ENCODE measurements around the gene DDR1. TPM values are rescaled to one million over a fixed set of nuclear protein-coding genes. Genes with fewer than 3 reads are reported as not detected.

Gene DDR1
- total RNA-seq, 1 donor from 2014 or later: 88.6 TPM

DNA sequence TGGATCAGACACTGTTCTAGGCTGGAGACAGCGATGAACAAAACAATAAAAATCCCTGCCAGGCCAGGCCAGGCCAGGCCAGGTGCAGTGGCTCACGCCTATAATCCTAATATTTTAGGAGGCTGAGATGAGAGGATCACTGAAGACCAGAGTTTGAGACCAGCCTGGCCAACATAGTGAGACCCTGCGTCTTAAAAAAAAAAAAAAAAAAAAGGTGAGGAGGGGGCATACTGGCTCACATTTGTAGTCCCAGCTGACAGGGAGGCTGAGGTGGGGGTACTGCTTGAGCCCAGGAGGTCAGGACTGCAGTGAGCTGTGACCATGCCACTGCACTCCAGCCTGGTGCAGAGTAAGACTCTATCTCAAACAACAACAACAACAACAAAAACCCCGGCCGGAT lies 61.0 kb downstream of the DDR1 start:
- DNase-seq (ENCODE audit: low read depth): no peak

- peak; percentile 74 for DNase-seq (ENCODE audit: low read depth)
Measured at GRCh38 chr6:30947231-30947630, 62.9 kb downstream of the DDR1 start.

DNA sequence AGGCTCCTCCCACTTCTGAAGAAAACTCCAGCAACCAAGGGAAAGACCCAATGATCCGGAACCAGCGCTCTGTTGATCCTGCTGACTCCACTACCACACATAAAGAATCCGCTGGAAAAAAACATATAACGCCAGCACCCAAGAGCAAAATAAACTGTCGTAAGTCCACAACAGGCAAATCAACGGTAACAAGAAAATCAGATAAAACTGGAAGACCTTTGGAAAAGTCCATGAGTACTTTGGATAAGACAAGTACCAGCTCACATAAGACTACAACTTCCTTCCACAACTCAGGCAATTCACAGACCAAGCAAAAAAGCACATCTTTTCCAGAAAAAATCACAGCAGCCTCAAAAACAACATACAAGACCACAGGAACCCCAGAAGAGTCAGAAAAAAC lies 64.5 kb downstream of the DDR1 start:
- DNase-seq (ENCODE audit: low read depth): no peak

Small RNA genes within 50 kb of the gene (microRNA-seq; reads per million reads assigned to microRNA genes)
- gene MIR4640: 0.48 reads per million

Other genes with a start within 250 kb of the DDR1 start
- gene C6orf136, start 237.4 kb upstream of the DDR1 start, total RNA-seq: 7.0 and 7.5 TPM in 2 replicates
- gene DHX16, start 211.5 kb upstream of the DDR1 start, total RNA-seq: 25.3 and 28.8 TPM in 2 replicates
- 89.3 and 103 TPM in 2 replicates for gene PPP1R18, start 197.9 kb upstream of the DDR1 start, total RNA-seq
- gene NRM, start 193.5 kb upstream of the DDR1 start, total RNA-seq: 2.9 and 4.5 TPM in 2 replicates
- 8.0 and 8.2 TPM in 2 replicates for gene MDC1, start 167.2 kb upstream of the DDR1 start, total RNA-seq
- gene TUBB, start 164.2 kb upstream of the DDR1 start, total RNA-seq: 562 and 698 TPM in 2 replicates
- gene FLOT1, start 141.8 kb upstream of the DDR1 start, total RNA-seq: 168 and 175 TPM in 2 replicates
- 45.8 and 55.5 TPM in 2 replicates for gene IER3, start 140.0 kb upstream of the DDR1 start, total RNA-seq
- gene GTF2H4, start 23.7 kb downstream of the DDR1 start, total RNA-seq: 5.5 and 7.3 TPM in 2 replicates
- 21.3 and 21.7 TPM in 2 replicates for gene VARS2, start 29.7 kb downstream of the DDR1 start, total RNA-seq
- not detected in 2 replicates for gene SFTA2, start 47.7 kb downstream of the DDR1 start, total RNA-seq
- not detected in 2 replicates for gene MUCL3, start 56.5 kb downstream of the DDR1 start, total RNA-seq
- gene MUC21, start 99.2 kb downstream of the DDR1 start, total RNA-seq: not detected in 2 replicates
- not detected in 2 replicates for gene MUC22, start 126.0 kb downstream of the DDR1 start, total RNA-seq
- gene C6orf15, start 228.1 kb downstream of the DDR1 start, total RNA-seq: 1.2 and 2.4 TPM in 2 replicates
- 0.21 and 0.29 TPM in 2 replicates for gene PSORS1C1, start 230.3 kb downstream of the DDR1 start, total RNA-seq
- gene CDSN, start 235.9 kb downstream of the DDR1 start, total RNA-seq: 0.16 TPM in 1 of 2 replicates, not detected in the other

Measured in myocyte (in vitro differentiated cells).